Diencephalon (tissue), 1 donor: ENCODE results near the gene PLCL2. TPM values are rescaled to one million over a fixed set of nuclear protein-coding genes. Genes with fewer than 3 reads are reported as not detected.

Experiments used
- total RNA-seq: library from RNA; depleted of rRNA; stranded (reverse); fragments of >200 nt; gene quantifications from one replicate; pipeline ENCODE4 v1.2.3, GENCODE V29; 2014

Gene PLCL2
- total RNA-seq, result 112 TPM

DNA sequence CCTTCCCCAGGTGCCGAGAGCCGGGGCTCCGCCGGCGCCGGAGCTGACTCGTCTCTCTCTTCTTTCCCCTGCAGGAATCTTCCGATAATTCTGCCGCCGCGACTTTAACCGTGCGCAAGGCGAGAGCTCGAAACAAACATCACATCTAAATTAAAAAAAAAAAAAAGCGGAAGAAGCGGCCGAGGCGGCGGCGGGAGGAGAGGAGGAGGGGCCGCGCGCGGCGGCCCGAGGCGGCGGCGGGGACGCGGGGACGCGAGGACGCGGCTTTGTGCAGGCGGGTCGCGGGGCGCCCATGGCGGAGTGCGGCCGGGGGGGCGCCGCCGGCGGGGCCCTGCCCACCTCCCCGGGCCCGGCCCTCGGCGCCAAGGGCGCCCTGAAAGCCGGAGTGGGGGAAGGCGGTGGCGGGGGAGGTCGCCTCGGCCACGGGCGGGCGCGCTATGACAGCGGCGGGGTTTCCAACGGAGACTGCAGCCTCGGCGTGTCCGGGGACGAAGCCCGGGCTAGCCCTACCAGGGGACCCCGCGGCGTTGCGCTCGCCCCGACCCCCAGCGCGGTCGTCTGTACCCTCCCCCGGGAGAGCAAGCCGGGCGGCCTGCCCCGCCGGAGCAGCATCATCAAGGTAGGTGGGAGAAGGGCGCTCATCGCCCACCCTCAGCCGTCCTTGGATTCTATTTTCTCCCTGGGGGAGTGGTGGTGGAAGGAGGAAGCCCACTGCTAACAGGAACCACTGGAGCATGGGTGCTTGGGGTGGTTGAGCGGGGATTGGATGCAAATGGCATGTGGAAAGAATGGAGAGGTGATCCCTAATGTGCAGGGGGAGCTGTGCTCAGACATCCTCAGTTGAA is at the start of gene PLCL2:
Gene PLCL2, plus strand, starts transcription at position 208 of the 845 bp plus-strand sequence. Its CDS starts 85 bp downstream, at position 293.

